A673 (cell line): ENCODE data around the gene WNT3. TPM values are rescaled to one million over a fixed set of nuclear protein-coding genes. Genes with fewer than 3 reads are reported as not detected.

Experiments used
- BruUV-seq: library from RNA; stranded (reverse); fragments of 400-500 nt; replicated peaks from 2 replicates; lab custom pipeline; 2021; lab: Mats Ljungman, UMichigan
- CTCF ChIA-PET: fragments of 300-600 bp; sonication (Branson Sonifier 250); formaldehyde crosslinking; loops from one replicate; lab custom pipeline; 2022; ENCODE audit warnings: antibody characterized with exemption; lab: Charles Lee
- POLR2A ChIA-PET: fragments of 300-600 bp; sonication (Branson Sonifier 250); formaldehyde crosslinking; loops from one replicate; lab custom pipeline; 2022; ENCODE audit warnings: antibody characterized with exemption; ENCODE audit not compliant: low non-redundant PET; lab: Charles Lee
- DNase-seq: peaks from one replicate; pipeline ENCODE4 v3.0.0-alpha.2; 2015; ENCODE audit warnings: low spot score
- H3K27ac ChIP-seq: fragments of 200-600 bp; sonication (generic); 2 replicates; pipeline ENCODE4 v1.5.1; 2016; ENCODE audit warnings: mixed run types, low read depth, mild to moderate bottlenecking, mixed read lengths, antibody characterized with exemption, low read length; ENCODE audit not compliant: poor library complexity, severe bottlenecking
- H3K27me3 ChIP-seq: fragments of 200-600 bp; sonication (generic); replicated peaks from 2 replicates; pipeline ENCODE4 v1.6.1; 2017; ENCODE audit warnings: mixed run types, low read depth, mild to moderate bottlenecking, mixed read lengths, antibody characterized with exemption, low read length; ENCODE audit not compliant: insufficient read depth, poor library complexity
- H3K36me3 ChIP-seq: fragments of 200-600 bp; sonication (generic); 2 replicates; pipeline ENCODE4 v1.6.1; 2016; ENCODE audit warnings: mixed run types, mild to moderate bottlenecking, mixed read lengths, antibody characterized with exemption, low read length; ENCODE audit not compliant: insufficient read depth, poor library complexity, severe bottlenecking
- H3K4me1 ChIP-seq: fragments of 200-600 bp; sonication (generic); 2 replicates; pipeline ENCODE4 v1.6.1; 2017; ENCODE audit warnings: mixed run types, mild to moderate bottlenecking, mixed read lengths, antibody characterized with exemption, low read length; ENCODE audit not compliant: insufficient read depth, poor library complexity, severe bottlenecking
- H3K4me3 ChIP-seq: fragments of 200-600 bp; sonication (generic); 2 replicates; pipeline ENCODE4 v1.5.1; 2016; ENCODE audit warnings: low read depth, mixed run types, mild to moderate bottlenecking, mixed read lengths, low read length; ENCODE audit not compliant: poor library complexity, severe bottlenecking
- H3K9me3 ChIP-seq: fragments of 200-600 bp; sonication (generic); 2 replicates; pipeline ENCODE4 v1.6.1; 2016; ENCODE audit warnings: mixed run types, low read depth, mild to moderate bottlenecking, mixed read lengths, antibody characterized with exemption, low read length; ENCODE audit not compliant: poor library complexity, severe bottlenecking
- CTCF ChIP-seq: fragments of 300-800, 200-600 bp; sonication (generic); conservative IDR thresholded peaks from 2 replicates; pipeline ENCODE4 v1.5.1; 2017; ENCODE audit warnings: low read depth, mild to moderate bottlenecking, antibody characterized with exemption, low read length, moderate library complexity, mixed read lengths
- EZH2 ChIP-seq: fragments of 200-600 bp; sonication (generic); IDR thresholded peaks from 2 replicates; pipeline ENCODE4 v1.6.1; 2017; ENCODE audit warnings: borderline replicate concordance, low read depth, mild to moderate bottlenecking, mixed read lengths, antibody characterized with exemption, low read length; ENCODE audit not compliant: poor library complexity, severe bottlenecking
- intact Hi-C: fragments of 100-400 bp; cut with micrococcal nuclease; formaldehyde crosslinking; loops from one replicate; pipeline ENCODE4 v1.10.0; 2022; ENCODE audit not compliant: unreplicated experiment
- total RNA-seq: library from RNA; stranded (reverse); gene quantifications from 2 replicates; pipeline ENCODE4 v1.2.3, GENCODE V29; 2021

WNT3 gene
- total RNA-seq, 1 experiment from 2014 or later, result 1.3 TPM

- no TSS peak for BruUV-seq
- ChIA-PET POLR2A (no interaction called here), CTCF (no interaction called here)
- DNase-seq, result no peak
- no peak overlapping the region for H3K27ac ChIP-seq
- no peaks in the 10 kb centered on the region for H3K36me3 ChIP-seq
- no peaks in the 10 kb centered on the region for H3K4me1 ChIP-seq
- peak overlapping the region; percentile 31 for H3K4me3 ChIP-seq
- no peaks in the 10 kb centered on the region for H3K9me3 ChIP-seq
- peaks cover 28% of the 10 kb centered on the region for H3K27me3 ChIP-seq
- TF ChIP-seq CTCF (no peak), EZH2 (peak; percentile 28)
- intact Hi-C loops, result no loop called here
Observed at GRCh38 chr17:46818929-46819859, 702 bp upstream of the WNT3 start.

- ChIA-PET POLR2A (no interaction called here), CTCF (no interaction called here)
- no peak overlapping the region for H3K4me3 ChIP-seq
- intact Hi-C loops, result no loop called here
- no peak for DNase-seq
- no peak for TF ChIP-seq CTCF
- no peak for TF ChIP-seq EZH2
- no TSS peak for BruUV-seq
- H3K4me1 ChIP-seq, result no peaks in the 10 kb centered on the region
- no peak overlapping the region for H3K27ac ChIP-seq
- H3K9me3 ChIP-seq, result no peaks in the 10 kb centered on the region
- H3K27me3 ChIP-seq, result peaks cover 28% of the 10 kb centered on the region
- no peaks in the 10 kb centered on the region for H3K36me3 ChIP-seq
Observed at GRCh38 chr17:46817901-46818209, 637 bp downstream of the WNT3 start.

GRCh38 chr17:46817151-46817900, 1.2 kb downstream of the WNT3 start:
- no peak for TF ChIP-seq CTCF
- TF ChIP-seq EZH2, result no peak
- Histone ChIP-seq H3K36me3 (no peaks in the 10 kb centered on the region), H3K4me3 (no peak overlapping the region), H3K9me3 (no peaks in the 10 kb centered on the region), H3K27ac (no peak overlapping the region), H3K27me3 (peaks cover 28% of the 10 kb centered on the region), H3K4me1 (no peaks in the 10 kb centered on the region)
- POLR2A ChIA-PET, result no interaction called here
- CTCF ChIA-PET, result no interaction called here
- no peak for DNase-seq
- intact Hi-C loops, result no loop called here
- BruUV-seq, result no TSS peak
